T-helper 2 cell treated with Interferon-gamma antibody and Interleukin-4, amounts not matched to agents 100 ng/mL and 5 ng/mL, for 36 hours (primary cell): ENCODE measurements around the gene FBXO28. TPM values are rescaled to one million over a fixed set of nuclear protein-coding genes. Genes with fewer than 3 reads are reported as not detected.
"Not testable (repeated sequence)": the region's sequence is repeated elsewhere in the genome, so short reads cannot be mapped to it uniquely, and the experiment has no call there.

Experiments
- intact Hi-C: fragments of 100-400 bp; cut with micrococcal nuclease; formaldehyde crosslinking; loops from one replicate; pipeline ENCODE4 v1.15.1; 2023
- total RNA-seq: library from RNA; stranded (reverse); gene quantifications from 2 replicates; pipeline ENCODE4 v1.2.3, GENCODE V29; 2022

Gene FBXO28, protein sequence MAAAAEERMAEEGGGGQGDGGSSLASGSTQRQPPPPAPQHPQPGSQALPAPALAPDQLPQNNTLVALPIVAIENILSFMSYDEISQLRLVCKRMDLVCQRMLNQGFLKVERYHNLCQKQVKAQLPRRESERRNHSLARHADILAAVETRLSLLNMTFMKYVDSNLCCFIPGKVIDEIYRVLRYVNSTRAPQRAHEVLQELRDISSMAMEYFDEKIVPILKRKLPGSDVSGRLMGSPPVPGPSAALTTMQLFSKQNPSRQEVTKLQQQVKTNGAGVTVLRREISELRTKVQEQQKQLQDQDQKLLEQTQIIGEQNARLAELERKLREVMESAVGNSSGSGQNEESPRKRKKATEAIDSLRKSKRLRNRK
- 21.1 and 26.3 TPM in 2 replicates for total RNA-seq

GRCh38 chr1:224113918-224114786 lies at the start of gene FBXO28:
FBXO28 (plus strand) TSS chr1:224114111; CDS start chr1:224114130, 19 bp downstream.
- intact Hi-C loops = loop anchor here (1.0 to 10.0 kb wide), 6 partner anchors 68 to 318 kb away; partner anchors contain the start of genes CNIH4 and WDR26

DNA sequence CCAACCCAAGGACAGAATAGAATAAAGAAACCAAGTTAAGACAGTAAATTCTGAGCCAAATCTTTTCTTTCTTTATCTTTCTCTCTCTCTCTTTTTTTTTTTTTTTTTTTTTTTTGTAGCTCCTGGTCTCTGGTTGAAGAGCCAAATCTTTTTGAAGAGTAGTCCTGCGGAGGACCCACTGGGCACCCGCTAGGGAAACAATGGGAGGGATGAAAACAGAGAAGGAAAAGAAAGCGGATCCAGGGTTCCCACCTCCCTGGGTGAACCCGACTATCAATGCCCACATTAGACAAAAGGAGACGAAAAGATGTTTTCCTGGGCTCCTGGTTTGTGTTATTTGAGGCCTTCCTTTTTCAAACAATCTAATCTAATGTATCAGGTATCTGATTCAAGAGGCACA lies 49.8 kb upstream of the FBXO28 start:
- intact Hi-C loops = no loop called here

- intact Hi-C loops = no loop called here
Observed at GRCh38 chr1:224065455-224065854, 48.5 kb upstream of the FBXO28 start.

- intact Hi-C loops = no loop called here
Observed at GRCh38 chr1:224067207-224067606, 46.7 kb upstream of the FBXO28 start.

GRCh38 chr1:224067621-224068457 lies 46.1 kb upstream of the FBXO28 start:
- intact Hi-C loops = no loop called here

GRCh38 chr1:224068458-224069072 lies 45.3 kb upstream of the FBXO28 start:
- intact Hi-C loops = no loop called here

- intact Hi-C loops = no loop called here
Observed at GRCh38 chr1:224069138-224069537, 44.8 kb upstream of the FBXO28 start.

- intact Hi-C loops = no loop called here
Observed at GRCh38 chr1:224070521-224070920, 43.4 kb upstream of the FBXO28 start.

DNA sequence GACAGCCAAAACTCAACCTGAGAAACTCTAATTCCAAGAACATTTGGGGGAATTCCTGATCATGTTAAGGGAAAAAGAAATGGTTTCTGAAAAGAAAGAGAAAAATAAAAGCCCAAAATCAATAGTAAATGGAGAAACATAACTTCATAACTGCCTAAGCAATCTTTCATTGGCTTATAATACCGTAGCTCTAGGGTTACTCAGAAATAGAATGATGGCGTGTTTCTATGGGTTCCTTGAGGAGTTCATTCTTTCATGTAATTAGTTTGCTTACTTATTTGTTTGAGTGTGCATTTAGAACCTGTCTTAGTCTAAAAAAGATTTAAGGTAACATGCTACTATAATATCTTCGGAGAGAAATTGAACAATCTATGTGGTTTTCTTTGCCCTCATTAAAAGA lies 37.5 kb upstream of the FBXO28 start:
- intact Hi-C loops = no loop called here

GRCh38 chr1:224079644-224080043 lies 34.3 kb upstream of the FBXO28 start:
- intact Hi-C loops = not testable (repeated sequence)

GRCh38 chr1:224080115-224080774 lies 33.7 kb upstream of the FBXO28 start:
- intact Hi-C loops = no loop called here

- intact Hi-C loops = no loop called here
Observed at GRCh38 chr1:224081604-224082003, 32.3 kb upstream of the FBXO28 start.

- intact Hi-C loops = no loop called here
Observed at GRCh38 chr1:224082146-224082545, 31.8 kb upstream of the FBXO28 start.

DNA sequence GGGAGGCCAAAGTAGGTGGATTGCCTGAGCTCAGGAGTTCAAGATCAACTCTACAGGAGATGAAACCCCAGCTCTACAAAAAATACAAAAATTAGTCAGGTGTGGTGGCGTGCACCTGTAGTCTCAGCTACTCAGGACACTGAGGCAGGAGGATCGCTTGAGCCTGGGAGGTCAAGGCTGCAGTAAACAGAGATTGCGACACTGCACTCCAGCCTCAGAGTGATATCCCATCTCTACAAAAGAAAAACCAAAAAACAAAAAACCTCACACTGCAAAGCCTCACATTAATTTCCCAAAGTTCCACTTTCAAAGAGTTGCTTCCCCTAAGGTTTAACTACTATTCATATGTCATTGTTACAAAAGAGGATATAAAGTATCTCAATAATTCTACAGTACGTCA lies 29.0 kb upstream of the FBXO28 start:
- intact Hi-C loops = no loop called here

DNA sequence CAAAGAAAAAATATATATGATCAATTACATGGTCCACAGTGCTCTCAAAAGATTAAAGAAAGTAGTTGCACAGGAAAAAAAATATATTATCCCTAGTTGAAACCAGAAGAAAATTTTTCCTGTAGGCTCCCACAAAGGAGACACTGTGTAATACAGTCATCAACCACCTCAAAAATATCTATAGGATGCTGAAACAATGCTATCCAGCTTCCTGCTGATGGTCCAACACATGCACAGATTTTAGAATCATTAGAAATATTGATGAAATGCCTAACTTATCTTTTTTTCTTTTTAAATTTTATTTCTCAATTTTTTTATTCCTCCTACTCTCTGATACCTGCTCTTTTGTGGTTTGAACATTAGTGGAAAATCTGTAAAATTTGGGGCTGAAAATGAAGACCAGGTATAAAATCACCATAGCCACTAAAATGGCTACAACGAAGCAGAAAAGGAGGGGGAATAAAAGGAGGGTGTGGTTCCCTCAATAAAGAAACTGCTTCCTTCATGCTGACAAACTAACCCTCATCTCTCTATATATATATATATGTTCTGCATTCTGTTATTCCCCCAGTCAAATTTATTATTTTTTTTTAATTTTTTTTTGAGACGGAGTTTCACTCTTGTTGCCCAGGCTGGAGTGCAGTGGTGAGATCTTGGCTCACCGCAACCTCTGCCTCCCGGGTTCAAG lies 28.3 kb upstream of the FBXO28 start:
- intact Hi-C loops = no loop called here

GRCh38 chr1:224087286-224087794 lies 26.6 kb upstream of the FBXO28 start:
- intact Hi-C loops = no loop called here

DNA sequence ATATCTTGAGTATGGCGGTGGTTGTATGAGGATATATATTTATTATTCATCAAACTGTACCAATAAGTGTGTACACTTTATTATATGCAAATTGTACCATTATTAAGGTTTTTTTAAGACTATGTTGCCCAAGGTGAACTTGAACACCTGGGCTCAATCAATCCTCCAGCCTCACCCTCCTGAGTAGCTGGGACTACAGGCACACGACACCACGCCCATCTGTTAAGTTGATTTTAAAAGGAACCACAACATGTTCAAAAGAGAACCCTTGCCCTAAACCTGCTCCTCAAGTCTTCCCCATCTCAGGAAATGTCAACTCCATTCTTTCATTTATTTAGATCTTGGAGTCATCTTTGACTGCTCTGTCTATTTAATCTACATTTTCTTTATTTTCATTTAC lies 24.3 kb upstream of the FBXO28 start:
- intact Hi-C loops = no loop called here

GRCh38 chr1:224090116-224090515 lies 23.8 kb upstream of the FBXO28 start:
- intact Hi-C loops = no loop called here

- intact Hi-C loops = no loop called here
Observed at GRCh38 chr1:224092111-224092510, 21.8 kb upstream of the FBXO28 start.

- intact Hi-C loops = no loop called here
Observed at GRCh38 chr1:224092601-224093000, 21.3 kb upstream of the FBXO28 start.
